Measurements from ENCODE around the gene SMIM22.

The SMIM22 gene

DNA sequence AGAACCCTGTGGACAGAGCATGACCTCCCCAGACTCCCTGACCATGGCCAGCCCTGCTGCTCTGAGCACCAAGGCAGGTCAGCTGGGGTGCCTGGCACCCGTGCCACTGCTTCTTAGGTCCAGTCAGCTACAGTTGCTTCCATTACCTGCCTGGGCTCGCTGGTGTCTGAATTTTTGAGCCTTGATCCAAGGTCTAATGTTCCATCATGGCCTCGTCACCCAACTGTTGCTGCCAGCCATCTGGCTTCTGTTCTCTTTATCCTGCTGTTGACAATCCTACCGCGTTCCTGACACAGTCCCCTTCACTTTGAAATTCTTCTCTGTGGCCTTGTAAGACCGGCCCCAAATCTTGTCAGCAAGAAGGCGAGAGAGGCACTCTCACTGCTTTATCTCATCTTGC is 35.2 kb downstream of the SMIM22 start:
- DNase-seq (ENCODE audit: extremely low read depth, low read depth): no peak
- TF ChIP-seq, protein P1, sequence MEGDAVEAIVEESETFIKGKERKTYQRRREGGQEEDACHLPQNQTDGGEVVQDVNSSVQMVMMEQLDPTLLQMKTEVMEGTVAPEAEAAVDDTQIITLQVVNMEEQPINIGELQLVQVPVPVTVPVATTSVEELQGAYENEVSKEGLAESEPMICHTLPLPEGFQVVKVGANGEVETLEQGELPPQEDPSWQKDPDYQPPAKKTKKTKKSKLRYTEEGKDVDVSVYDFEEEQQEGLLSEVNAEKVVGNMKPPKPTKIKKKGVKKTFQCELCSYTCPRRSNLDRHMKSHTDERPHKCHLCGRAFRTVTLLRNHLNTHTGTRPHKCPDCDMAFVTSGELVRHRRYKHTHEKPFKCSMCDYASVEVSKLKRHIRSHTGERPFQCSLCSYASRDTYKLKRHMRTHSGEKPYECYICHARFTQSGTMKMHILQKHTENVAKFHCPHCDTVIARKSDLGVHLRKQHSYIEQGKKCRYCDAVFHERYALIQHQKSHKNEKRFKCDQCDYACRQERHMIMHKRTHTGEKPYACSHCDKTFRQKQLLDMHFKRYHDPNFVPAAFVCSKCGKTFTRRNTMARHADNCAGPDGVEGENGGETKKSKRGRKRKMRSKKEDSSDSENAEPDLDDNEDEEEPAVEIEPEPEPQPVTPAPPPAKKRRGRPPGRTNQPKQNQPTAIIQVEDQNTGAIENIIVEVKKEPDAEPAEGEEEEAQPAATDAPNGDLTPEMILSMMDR (IDR thresholded peaks at IDR 0.05; ENCODE audit: low read depth, low read length): no peak

DNA sequence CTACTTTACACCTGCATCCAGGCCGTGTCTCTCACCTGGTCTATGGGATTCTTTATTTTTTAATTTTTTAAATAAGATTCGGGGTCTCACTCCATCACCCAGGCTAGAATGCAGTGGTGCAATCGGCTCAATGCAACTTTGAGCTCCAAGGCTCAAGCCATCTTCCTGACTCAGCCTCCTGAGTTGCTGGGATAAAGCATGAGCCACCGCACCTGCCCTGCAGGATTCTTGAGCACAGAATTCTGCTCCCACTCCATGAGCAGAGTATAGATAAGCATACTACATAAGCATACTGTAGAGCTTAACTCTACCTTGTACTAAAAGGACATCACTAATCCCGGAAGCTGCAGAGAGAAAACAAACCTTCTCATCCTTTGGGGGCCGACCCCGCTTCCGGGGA is 36.4 kb downstream of the SMIM22 start:
- TF ChIP-seq, protein P1 (IDR thresholded peaks at IDR 0.05; ENCODE audit: low read depth, low read length): no peak
- no peak for DNase-seq (ENCODE audit: extremely low read depth, low read depth)

GRCh38 chr16:4832698-4833343 is 37.7 kb downstream of the SMIM22 start:
- DNase-seq (ENCODE audit: extremely low read depth, low read depth): no peak
- TF ChIP-seq, protein P1 (IDR thresholded peaks at IDR 0.05; ENCODE audit: low read depth, low read length): no peak

DNA sequence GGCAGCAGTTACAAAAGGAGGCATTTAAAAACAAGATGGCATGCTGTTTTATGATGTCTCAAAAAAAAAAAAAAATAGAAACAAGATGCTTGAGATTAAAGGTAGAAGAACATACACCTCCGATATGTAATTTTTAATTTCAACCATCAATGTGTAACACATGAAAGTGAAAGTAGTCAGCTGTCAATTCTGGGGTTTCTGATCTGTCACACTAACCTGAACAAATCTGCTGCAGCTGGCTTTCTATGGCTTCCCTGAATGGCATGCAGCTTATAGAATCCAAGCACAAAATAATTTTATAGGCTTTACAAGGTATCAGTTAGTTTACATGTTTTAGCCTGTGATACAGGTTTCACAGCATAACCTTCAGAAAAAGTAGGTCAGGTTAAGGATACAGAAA is 38.4 kb downstream of the SMIM22 start:
- DNase-seq (ENCODE audit: extremely low read depth, low read depth): no peak
- TF ChIP-seq, protein P1 (IDR thresholded peaks at IDR 0.05; ENCODE audit: low read depth, low read length): no peak

DNA sequence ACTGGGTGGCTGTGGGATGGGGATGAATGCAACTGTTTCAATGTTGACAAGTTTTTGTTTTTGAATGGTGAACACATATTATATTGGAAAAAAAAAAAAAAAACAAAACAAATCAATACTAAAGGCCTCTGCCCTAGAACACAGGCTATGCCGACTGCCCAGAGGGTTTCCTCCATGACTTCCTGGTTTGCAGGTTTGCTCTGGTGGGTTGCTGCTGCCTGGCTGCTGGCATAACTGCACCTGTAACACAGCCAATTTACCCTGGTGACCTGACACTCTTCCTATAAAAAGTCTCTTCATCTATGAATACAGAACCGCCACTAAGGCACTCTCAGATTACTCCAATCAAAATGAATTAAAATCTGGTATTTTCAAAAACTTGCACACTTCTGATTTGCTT is 41.6 kb downstream of the SMIM22 start:
- no peak for DNase-seq (ENCODE audit: extremely low read depth, low read depth)
- TF ChIP-seq, protein P1 (IDR thresholded peaks at IDR 0.05; ENCODE audit: low read depth, low read length): no peak

DNA sequence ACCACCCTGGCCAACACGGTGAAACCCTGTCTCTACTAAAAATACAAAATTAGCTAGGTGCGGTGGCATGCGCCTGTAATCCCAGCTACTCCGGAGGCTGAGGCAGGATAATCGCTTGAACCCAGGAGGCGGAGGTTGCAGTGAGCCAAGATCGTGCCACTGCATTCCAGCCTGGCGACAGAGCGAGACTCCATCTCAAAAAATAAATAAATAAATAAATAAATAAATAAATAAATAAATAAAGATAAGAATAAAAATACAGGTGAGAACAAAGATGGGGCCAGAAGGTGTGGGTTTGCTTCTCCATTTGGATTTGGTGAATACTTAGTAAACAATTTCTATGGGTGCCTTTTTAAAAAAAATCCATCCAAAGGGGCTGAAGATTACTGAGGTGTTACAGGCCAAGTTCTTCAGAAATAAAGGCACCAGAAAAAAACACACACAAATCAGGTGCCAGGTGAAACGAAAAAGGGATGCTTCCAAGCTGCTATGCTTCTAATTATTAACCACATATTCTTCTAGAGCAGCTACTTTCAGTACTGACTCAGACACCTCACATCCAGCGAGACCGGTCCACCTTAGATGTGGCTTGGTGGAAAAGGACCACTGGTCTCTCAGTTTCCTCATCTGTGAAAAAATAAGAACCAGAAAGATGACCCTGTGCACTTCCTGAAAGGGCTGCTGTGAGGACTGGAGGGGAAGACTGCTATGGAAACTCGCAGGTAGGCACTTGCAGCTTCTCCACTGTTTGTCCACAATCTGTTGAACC is 42.7 kb downstream of the SMIM22 start:
- TF ChIP-seq, protein P1 (IDR thresholded peaks at IDR 0.05; ENCODE audit: low read depth, low read length): no peak
- DNase-seq (ENCODE audit: extremely low read depth, low read depth): no peak

GRCh38 chr16:4839942-4840341 is 44.8 kb downstream of the SMIM22 start:
- DNase-seq (ENCODE audit: extremely low read depth, low read depth): no peak

More at GRCh38 chr16:4839942-4840341, 44.8 kb downstream of the SMIM22 start:
- TF ChIP-seq, protein P1 (IDR thresholded peaks at IDR 0.05; ENCODE audit: low read depth, low read length): no peak

Data from AG09319 (cell line).